Vagina (tissue), 2 donors: ENCODE data around the gene ARHGAP4. TPM values are rescaled to one million over a fixed set of nuclear protein-coding genes. Genes with fewer than 3 reads are reported as not detected.
A peak's percentile ranks its signal among the peaks of the same experiment; 100 is the strongest.

ENCODE experiments used
- DNase-seq, 2 donors: peaks; one replicate each; pipeline ENCODE4 v3.0.0-alpha.2; 2017; ENCODE audit errors: extremely low spot score in 2 of 2
- H3K27ac ChIP-seq: fragments of 200-600 bp; sonication (generic); one replicate; pipeline ENCODE4 v1.5.1; 2019
- H3K27me3 ChIP-seq: fragments of 200-600 bp; sonication (generic); one replicate; pipeline ENCODE4 v1.5.1; 2019
- H3K36me3 ChIP-seq, 2 donors: fragments of 200-600 bp; sonication (generic); one replicate each; pipeline ENCODE4 v1.5.1; 2017 to 2019
- H3K4me1 ChIP-seq: fragments of 200-600 bp; sonication (generic); one replicate; pipeline ENCODE4 v1.5.1; 2019
- H3K4me3 ChIP-seq, 2 donors: fragments of 200-600 bp; sonication (generic); 1 replicate in 1 of 2; 2 replicates in 1 of 2; pipeline ENCODE4 v1.5.1; 2016 to 2019
- H3K9me3 ChIP-seq: fragments of 200-600 bp; sonication (generic); one replicate; pipeline ENCODE4 v1.5.1; 2019
- POLR2A ChIP-seq, 2 donors: fragments of 450-650 bp; IDR thresholded peaks; one replicate each; pipeline ENCODE4 v1.6.1; 2017; ENCODE audit warnings: antibody characterized with exemption in 2 of 2, mild to moderate bottlenecking in 2 of 2, moderate library complexity in 2 of 2
- POLR2AphosphoS5 ChIP-seq, 2 donors: sonication (generic); formaldehyde crosslinking; IDR thresholded peaks; one replicate each; pipeline ENCODE4 v1.9.0; 2017; ENCODE audit warnings: antibody characterized with exemption in 2 of 2, mild to moderate bottlenecking in 2 of 2, low read depth in 1 of 2; ENCODE audit not compliant: insufficient read depth in 1 of 2
- intact Hi-C: fragments of 100-400 bp; cut with DNase I; formaldehyde crosslinking; loops from one replicate; pipeline ENCODE4 v1.15.1; 2023
- total RNA-seq: library from RNA; depleted of rRNA; stranded (reverse); fragments of >200 nt; gene quantifications from one replicate; pipeline ENCODE4 v1.2.3, GENCODE V29; 2016
- TF ChIP-seq, protein P1 (sequence below), 3 experiments: fragments of 450-650 bp in 2 of 3; fragments of 200-600 bp in 1 of 3; sonication (generic) in 1 of 3; IDR thresholded peaks; one replicate each; pipeline ENCODE4 v1.5.1; 2017 to 2019; ENCODE audit warnings: antibody characterized with exemption in 3 of 3, mild to moderate bottlenecking in 2 of 3, moderate library complexity in 2 of 3

The ARHGAP4 gene
- total RNA-seq, 1 donor from 2014 or later, result 36.6 TPM

- TF ChIP-seq POLR2AphosphoS5 (IDR thresholded peaks at IDR 0.05; ENCODE audit: insufficient read depth in 1 of 2, low read depth in 1 of 2) (no peak), POLR2A (IDR thresholded peaks at IDR 0.05) (no peak)
- TF ChIP-seq, protein P1, sequence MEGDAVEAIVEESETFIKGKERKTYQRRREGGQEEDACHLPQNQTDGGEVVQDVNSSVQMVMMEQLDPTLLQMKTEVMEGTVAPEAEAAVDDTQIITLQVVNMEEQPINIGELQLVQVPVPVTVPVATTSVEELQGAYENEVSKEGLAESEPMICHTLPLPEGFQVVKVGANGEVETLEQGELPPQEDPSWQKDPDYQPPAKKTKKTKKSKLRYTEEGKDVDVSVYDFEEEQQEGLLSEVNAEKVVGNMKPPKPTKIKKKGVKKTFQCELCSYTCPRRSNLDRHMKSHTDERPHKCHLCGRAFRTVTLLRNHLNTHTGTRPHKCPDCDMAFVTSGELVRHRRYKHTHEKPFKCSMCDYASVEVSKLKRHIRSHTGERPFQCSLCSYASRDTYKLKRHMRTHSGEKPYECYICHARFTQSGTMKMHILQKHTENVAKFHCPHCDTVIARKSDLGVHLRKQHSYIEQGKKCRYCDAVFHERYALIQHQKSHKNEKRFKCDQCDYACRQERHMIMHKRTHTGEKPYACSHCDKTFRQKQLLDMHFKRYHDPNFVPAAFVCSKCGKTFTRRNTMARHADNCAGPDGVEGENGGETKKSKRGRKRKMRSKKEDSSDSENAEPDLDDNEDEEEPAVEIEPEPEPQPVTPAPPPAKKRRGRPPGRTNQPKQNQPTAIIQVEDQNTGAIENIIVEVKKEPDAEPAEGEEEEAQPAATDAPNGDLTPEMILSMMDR (IDR thresholded peaks at IDR 0.05), result no peak
Measured at GRCh38 chrX:153886915-153887314, 39.1 kb downstream of the ARHGAP4 start.

DNA sequence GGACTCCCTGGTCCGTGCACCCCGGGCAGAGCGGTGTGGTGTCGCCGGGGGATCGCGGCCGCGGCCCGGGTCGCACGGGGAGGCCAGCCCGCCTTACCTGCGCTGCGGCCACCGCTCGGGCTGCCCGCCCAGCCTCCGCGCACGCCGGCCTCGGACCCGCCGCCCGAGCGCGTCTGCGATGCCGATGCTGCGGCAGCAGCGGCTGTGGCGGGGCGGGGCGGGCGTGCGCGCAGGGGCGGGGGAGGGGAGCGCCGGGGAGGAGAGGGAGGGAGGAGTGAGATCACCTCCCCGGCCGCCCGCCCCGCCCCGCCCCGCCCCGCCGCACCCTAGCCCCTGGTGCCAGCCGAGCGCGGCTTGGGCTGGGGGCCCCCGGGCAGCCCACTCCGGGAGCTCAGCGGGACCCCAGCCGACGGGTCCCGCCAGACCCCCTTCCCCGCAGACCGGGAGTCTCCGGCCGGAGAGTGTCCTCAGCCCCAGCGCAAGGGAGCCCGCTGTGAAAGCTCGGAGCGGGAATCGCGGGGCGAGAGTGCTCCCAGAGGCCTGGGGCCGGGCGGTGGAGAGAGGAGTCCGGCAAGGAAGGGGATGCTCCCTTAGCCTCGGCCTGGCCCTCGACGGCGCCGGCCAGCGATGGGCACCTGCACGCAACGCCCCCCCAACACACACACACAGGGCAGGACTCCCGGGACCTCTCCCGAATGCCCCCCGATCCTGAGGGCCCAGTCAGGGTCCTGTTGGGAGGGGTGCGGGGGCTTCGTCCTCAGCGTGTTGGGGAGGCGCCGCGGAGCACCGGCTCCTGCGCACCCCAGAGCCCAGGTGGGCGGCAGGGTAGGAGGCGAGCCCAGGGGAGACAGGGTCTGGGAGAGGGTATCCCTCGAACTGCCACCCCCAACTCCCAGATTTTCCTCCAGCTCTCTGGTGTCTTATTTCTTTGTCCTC lies 39.8 kb downstream of the ARHGAP4 start, which contains the start of gene L1CAM:
Gene L1CAM (minus strand): TSS at position 206 of the 936 bp plus-strand sequence. CDS start 10,337 bp downstream, outside the sequence.
- no peak for DNase-seq
- Histone ChIP-seq H3K9me3 (no peaks in the 10 kb centered on the region), H3K27ac (no peak within 1 kb of the TSS), H3K27me3 (peaks cover 10% of the 10 kb centered on the region), H3K4me3 (peak within 1 kb of the TSS; percentile 21 to 30), H3K4me1 (peaks cover 4% of the 10 kb centered on the region), H3K36me3 (no peaks in the 10 kb centered on the region)
- intact Hi-C loops, result no loop called here
- TF ChIP-seq, protein P1 (IDR thresholded peaks at IDR 0.05), result no peak
- TF ChIP-seq POLR2AphosphoS5 (IDR thresholded peaks at IDR 0.05; ENCODE audit: insufficient read depth in 1 of 2, low read depth in 1 of 2) (no peak), POLR2A (IDR thresholded peaks at IDR 0.05) (no peak)

More at GRCh38 chrX:153886915-153887314, 39.1 kb downstream of the ARHGAP4 start:
- no peak for DNase-seq
- intact Hi-C loops, result no loop called here
- peaks cover 10% of the 10 kb centered on the region for H3K27me3 ChIP-seq
- H3K9me3 ChIP-seq, result no peaks in the 10 kb centered on the region
- no peaks in the 10 kb centered on the region for H3K36me3 ChIP-seq
- H3K27ac ChIP-seq, result no peak overlapping the region
- peaks cover 4% of the 10 kb centered on the region for H3K4me1 ChIP-seq
- no peak overlapping the region for H3K4me3 ChIP-seq

GRCh38 chrX:153885208-153885787 lies 40.8 kb downstream of the ARHGAP4 start:
- Histone ChIP-seq H3K36me3 (no peaks in the 10 kb centered on the region), H3K27ac (no peak overlapping the region), H3K4me1 (peaks cover 4% of the 10 kb centered on the region), H3K4me3 (peak overlapping the region; percentile 19 to 21), H3K9me3 (no peaks in the 10 kb centered on the region), H3K27me3 (peaks cover 6% of the 10 kb centered on the region)
- TF ChIP-seq POLR2A (IDR thresholded peaks at IDR 0.05) (no peak), POLR2AphosphoS5 (IDR thresholded peaks at IDR 0.05; ENCODE audit: insufficient read depth in 1 of 2, low read depth in 1 of 2) (no peak)
- TF ChIP-seq, protein P1 (IDR thresholded peaks at IDR 0.05), result no peak
- intact Hi-C loops, result no loop called here
- no peak for DNase-seq

DNA sequence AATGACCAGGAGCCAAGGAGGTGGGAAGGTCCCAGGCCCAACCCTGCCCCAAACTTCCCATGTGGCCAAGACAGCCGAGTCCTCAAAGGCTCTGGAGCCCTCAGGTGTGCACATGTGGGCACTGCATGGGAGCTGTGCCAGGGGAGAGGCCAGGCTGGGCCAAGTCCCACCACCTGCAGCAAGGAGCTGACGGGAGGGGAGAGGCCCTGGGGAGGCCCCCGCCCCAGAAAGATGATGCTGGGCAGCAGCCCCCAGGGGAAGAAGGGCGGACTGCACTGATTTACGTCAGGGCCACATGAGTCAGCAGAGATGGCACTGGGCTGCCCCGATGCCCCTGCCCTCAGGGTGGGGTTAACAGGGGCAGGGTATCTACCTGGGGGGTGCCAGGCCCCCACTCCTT lies 41.5 kb downstream of the ARHGAP4 start:
- Histone ChIP-seq H3K9me3 (no peaks in the 10 kb centered on the region), H3K27ac (no peak overlapping the region), H3K36me3 (no peaks in the 10 kb centered on the region), H3K4me1 (peaks cover 4% of the 10 kb centered on the region), H3K27me3 (peaks cover 6% of the 10 kb centered on the region), H3K4me3 (peak overlapping the region in 1 of 2 donors; percentile 21)
- no peak for DNase-seq
- TF ChIP-seq, protein P1 (IDR thresholded peaks at IDR 0.05), result no peak
- no peak for TF ChIP-seq POLR2A (IDR thresholded peaks at IDR 0.05)
- no peak for TF ChIP-seq POLR2AphosphoS5 (IDR thresholded peaks at IDR 0.05; ENCODE audit: insufficient read depth in 1 of 2, low read depth in 1 of 2)
- intact Hi-C loops, result no loop called here
